ENCODE results near the gene NAGLU. TPM values are rescaled to one million over a fixed set of nuclear protein-coding genes. Genes with fewer than 3 reads are reported as not detected.
A peak's percentile ranks its signal among the peaks of the same experiment; 100 is the strongest.

NAGLU gene
- total and polyA plus RNA-seq, 2 of the 13 experiments (the other 11 are each of a cell fraction or from before 2014, with no cell fraction given), result 28.2 to 40.1 TPM

GRCh38 chr17:42519546-42520491 lies 16.2 kb upstream of the NAGLU start (continued):
- peak; percentile 2 to 71; a peak in 3 of 4 replicates for TF ChIP-seq REST (IDR thresholded peaks at IDR 0.05; ENCODE audit: borderline replicate concordance in 1 of 2, low read depth in 1 of 2, low read length in 2 of 2)
- TF ChIP-seq REPIN1 (CRISPR knock-in tag; IDR thresholded peaks at IDR 0.05; ENCODE audit: borderline replicate concordance, low read depth), result no peak
- peak; percentile 39; the same call in 1 of the 2 replicates for TF ChIP-seq SOX13 (IDR thresholded peaks at IDR 0.05)
- peak in 1 of 2 experiments; percentile 47; a peak in 2 of 4 replicates for TF ChIP-seq SOX13 (CRISPR knock-in tag; conservative IDR thresholded peaks at IDR 0.05 in 1 of 2, IDR thresholded peaks at IDR 0.05 in 1 of 2)
- peak; percentile 32; the same call in 1 of the 2 replicates for TF ChIP-seq MXD4 (CRISPR knock-in tag; IDR thresholded peaks at IDR 0.05)
- TF ChIP-seq HNF1A (IDR thresholded peaks at IDR 0.05; ENCODE audit: low read depth), result no peak
- no peak for TF ChIP-seq HNF1A (CRISPR knock-in tag; IDR thresholded peaks at IDR 0.05; ENCODE audit: borderline replicate concordance)
- TF ChIP-seq ZNF687 (CRISPR knock-in tag; IDR thresholded peaks at IDR 0.05), result peak; percentile 85
- peak; percentile 22; the same call in 1 of the 2 replicates for TF ChIP-seq ZNF317 (CRISPR knock-in tag; IDR thresholded peaks at IDR 0.05)
- no peak for TF ChIP-seq TBL1XR1 (IDR thresholded peaks at IDR 0.05; ENCODE audit: borderline replicate concordance, low read length, partially characterized antibody)
- TF ChIP-seq FOXO4 (CRISPR knock-in tag; conservative IDR thresholded peaks at IDR 0.05), result no peak
- peak; percentile 46; the same call in 1 of the 3 replicates for TF ChIP-seq MXI1 (IDR thresholded peaks at IDR 0.05; ENCODE audit: borderline replicate concordance, low read depth, low read length)
- peak; percentile 82; the same call in 1 of the 2 replicates for TF ChIP-seq ZSCAN9 (CRISPR knock-in tag; IDR thresholded peaks at IDR 0.05; ENCODE audit: borderline replicate concordance)

Data from HepG2 (cell line).